Osteoblast (primary cell): ENCODE measurements around the gene PTPN9. TPM values are rescaled to one million over a fixed set of nuclear protein-coding genes. Genes with fewer than 3 reads are reported as not detected.
"Not testable (repeated sequence)": the region's sequence is repeated elsewhere in the genome, so short reads cannot be mapped to it uniquely, and the experiment has no call there.

ENCODE experiments used
- DNase-seq: peaks from one replicate; pipeline ENCODE4 v3.0.0; 2011; ENCODE audit warnings: low spot score, mixed read lengths; ENCODE audit not compliant: insufficient read length; ENCODE audit errors: missing footprints
- H2AFZ ChIP-seq: 2 replicates; pipeline ENCODE4 v1.6.0; 2011; ENCODE audit warnings: mild to moderate bottlenecking, low read length
- H3K27ac ChIP-seq: 2 replicates; pipeline ENCODE4 v1.5.1; 2011; ENCODE audit warnings: mild to moderate bottlenecking, low read depth, low read length, moderate library complexity
- H3K27me3 ChIP-seq: 2 replicates; pipeline ENCODE4 v1.6.0; 2012; ENCODE audit warnings: mild to moderate bottlenecking, control low read depth, inconsistent platforms, low read length, moderate library complexity; ENCODE audit not compliant: insufficient read depth
- H3K36me3 ChIP-seq: 2 replicates; pipeline ENCODE4 v1.5.1; 2011; ENCODE audit warnings: mild to moderate bottlenecking, low read length, control low read depth, moderate library complexity; ENCODE audit not compliant: insufficient read depth
- H3K4me1 ChIP-seq: 2 replicates; pipeline ENCODE4 v1.5.1; 2011; ENCODE audit warnings: mild to moderate bottlenecking, low read length, control low read depth, moderate library complexity; ENCODE audit not compliant: insufficient read depth
- H3K4me2 ChIP-seq: 2 replicates; pipeline ENCODE4 v1.6.0; 2011; ENCODE audit warnings: mild to moderate bottlenecking, low read length; ENCODE audit not compliant: insufficient read depth
- H3K4me3 ChIP-seq: fragments of 200-600 bp; sonication (generic); 3 replicates; pipeline ENCODE4 v1.5.1; 2012; ENCODE audit warnings: mild to moderate bottlenecking, low read length, inconsistent platforms; ENCODE audit not compliant: insufficient read depth
- H3K79me2 ChIP-seq: 2 replicates; pipeline ENCODE4 v1.6.0; 2012; ENCODE audit warnings: mild to moderate bottlenecking, low read length, control low read depth, inconsistent platforms; ENCODE audit not compliant: insufficient read depth
- H3K9me3 ChIP-seq: 2 replicates; pipeline ENCODE4 v1.5.1; 2011; ENCODE audit warnings: low read depth, low read length, control low read depth
- H4K20me1 ChIP-seq: 2 replicates; pipeline ENCODE4 v1.6.0; 2012; ENCODE audit warnings: mild to moderate bottlenecking, low read length, control low read depth; ENCODE audit not compliant: insufficient read depth
- total RNA-seq: library from RNA; depleted of rRNA; stranded (reverse); fragments of >200 nt; gene quantifications from 2 replicates; pipeline ENCODE4 v1.2.3, GENCODE V29; 2012
- TF ChIP-seq, protein P1 (sequence below): IDR thresholded peaks from 2 replicates; pipeline ENCODE4 v1.5.1; 2011; ENCODE audit warnings: mild to moderate bottlenecking, low read depth, low read length, moderate library complexity; ENCODE audit errors: extremely low read depth

Gene PTPN9
- total RNA-seq, 1 donor = 23.9 TPM

DNA sequence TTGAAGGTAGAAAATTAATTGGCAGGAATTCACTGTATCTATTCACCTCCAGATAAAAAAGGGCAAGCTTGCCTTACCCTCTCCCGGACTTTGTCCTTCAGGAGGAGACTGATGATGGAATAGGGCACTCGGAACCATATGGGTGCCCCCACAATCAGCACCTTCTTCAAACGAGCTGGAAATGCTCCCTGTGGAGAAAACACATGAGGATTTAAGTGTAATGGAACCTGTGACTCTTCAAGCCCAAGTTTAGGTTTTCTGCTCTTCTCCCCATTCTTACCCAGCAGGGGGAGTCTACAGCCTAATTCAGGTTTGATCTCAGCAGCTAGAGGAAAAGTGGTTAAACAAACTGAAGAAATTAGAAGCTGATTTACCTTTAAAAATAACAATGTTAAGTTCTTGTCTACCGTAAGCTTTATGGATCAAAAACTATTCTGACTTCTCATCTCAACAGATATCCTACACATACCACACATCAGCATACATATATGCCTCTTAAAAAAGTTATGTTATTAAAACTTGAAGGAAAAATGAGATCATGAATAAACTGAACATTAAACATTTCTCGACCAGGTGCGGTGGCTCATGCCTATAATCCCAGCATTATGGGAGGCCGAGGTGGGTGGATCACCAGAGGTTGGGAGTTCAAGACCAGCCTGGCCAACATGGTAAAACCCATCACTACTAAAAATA is 70.1 kb downstream of the PTPN9 start:
- Histone ChIP-seq H3K36me3 (peaks cover 36% of the 10 kb centered on the region), H3K27ac (no peak overlapping the region), H3K79me2 (no peaks in the 10 kb centered on the region), H3K4me2 (no peak overlapping the region), H3K4me1 (no peaks in the 10 kb centered on the region), H3K27me3 (no peaks in the 10 kb centered on the region), H4K20me1 (no peaks in the 10 kb centered on the region), H3K4me3 (no peak overlapping the region), H2AFZ (no peak overlapping the region), H3K9me3 (no peaks in the 10 kb centered on the region)
- TF ChIP-seq, protein P1, sequence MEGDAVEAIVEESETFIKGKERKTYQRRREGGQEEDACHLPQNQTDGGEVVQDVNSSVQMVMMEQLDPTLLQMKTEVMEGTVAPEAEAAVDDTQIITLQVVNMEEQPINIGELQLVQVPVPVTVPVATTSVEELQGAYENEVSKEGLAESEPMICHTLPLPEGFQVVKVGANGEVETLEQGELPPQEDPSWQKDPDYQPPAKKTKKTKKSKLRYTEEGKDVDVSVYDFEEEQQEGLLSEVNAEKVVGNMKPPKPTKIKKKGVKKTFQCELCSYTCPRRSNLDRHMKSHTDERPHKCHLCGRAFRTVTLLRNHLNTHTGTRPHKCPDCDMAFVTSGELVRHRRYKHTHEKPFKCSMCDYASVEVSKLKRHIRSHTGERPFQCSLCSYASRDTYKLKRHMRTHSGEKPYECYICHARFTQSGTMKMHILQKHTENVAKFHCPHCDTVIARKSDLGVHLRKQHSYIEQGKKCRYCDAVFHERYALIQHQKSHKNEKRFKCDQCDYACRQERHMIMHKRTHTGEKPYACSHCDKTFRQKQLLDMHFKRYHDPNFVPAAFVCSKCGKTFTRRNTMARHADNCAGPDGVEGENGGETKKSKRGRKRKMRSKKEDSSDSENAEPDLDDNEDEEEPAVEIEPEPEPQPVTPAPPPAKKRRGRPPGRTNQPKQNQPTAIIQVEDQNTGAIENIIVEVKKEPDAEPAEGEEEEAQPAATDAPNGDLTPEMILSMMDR = peak; percentile 67
- peak; percentile 54 for DNase-seq

DNA sequence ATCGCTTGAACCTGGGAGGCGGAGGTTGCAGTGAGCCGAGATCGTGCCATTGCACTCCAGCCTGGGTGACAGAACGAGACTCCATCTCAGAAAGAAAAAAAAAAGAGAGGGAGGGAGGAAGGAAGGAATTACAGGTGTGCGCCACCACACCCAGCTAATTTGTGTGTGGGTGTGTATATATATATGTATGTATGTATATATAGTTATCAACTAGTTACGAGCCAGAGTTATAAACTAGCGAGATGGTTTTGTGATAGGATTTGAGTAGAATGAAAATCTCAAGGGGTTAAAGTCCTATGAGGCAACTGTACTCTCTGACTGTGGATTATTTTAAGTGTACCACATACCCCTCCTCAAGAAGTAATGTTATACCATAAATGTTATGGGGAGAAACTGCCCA is 76.8 kb downstream of the PTPN9 start:
- Histone ChIP-seq H3K27ac (no peak overlapping the region), H3K4me2 (no peak overlapping the region), H3K4me1 (no peaks in the 10 kb centered on the region), H4K20me1 (no peaks in the 10 kb centered on the region), H3K27me3 (no peaks in the 10 kb centered on the region), H3K79me2 (no peaks in the 10 kb centered on the region), H3K4me3 (no peak overlapping the region), H3K9me3 (no peaks in the 10 kb centered on the region), H3K36me3 (peaks cover 25% of the 10 kb centered on the region), H2AFZ (no peak overlapping the region)
- DNase-seq = no peak
- TF ChIP-seq, protein P1 = no peak

DNA sequence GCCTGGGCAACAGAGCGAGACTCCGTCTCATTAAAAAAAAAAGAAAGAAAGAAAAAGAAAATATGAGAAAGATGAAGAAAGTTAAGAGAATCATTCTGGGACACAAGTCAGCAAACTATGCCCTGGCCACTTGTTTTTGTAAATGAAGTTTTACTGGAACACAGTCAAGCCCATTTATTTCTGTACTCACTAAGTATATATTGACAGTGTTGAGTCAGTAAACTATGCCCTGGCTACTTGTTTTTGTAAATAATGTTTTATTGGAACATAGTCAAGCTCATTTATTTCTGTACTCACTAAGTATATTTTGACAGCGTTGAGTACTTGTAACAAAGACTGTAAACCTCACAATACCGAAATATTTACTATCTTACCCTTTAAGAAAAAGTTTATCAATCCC is 85.4 kb downstream of the PTPN9 start:
- H3K36me3 ChIP-seq = peaks cover 13% of the 10 kb centered on the region
- TF ChIP-seq, protein P1 = no peak
- no peak overlapping the region for H2AFZ ChIP-seq
- H4K20me1 ChIP-seq = no peaks in the 10 kb centered on the region
- no peak overlapping the region for H3K4me2 ChIP-seq
- H3K27me3 ChIP-seq = no peaks in the 10 kb centered on the region
- no peak overlapping the region for H3K4me3 ChIP-seq
- H3K27ac ChIP-seq = no peak overlapping the region
- H3K9me3 ChIP-seq = no peaks in the 10 kb centered on the region
- no peak for DNase-seq
- no peaks in the 10 kb centered on the region for H3K79me2 ChIP-seq
- no peaks in the 10 kb centered on the region for H3K4me1 ChIP-seq

DNA sequence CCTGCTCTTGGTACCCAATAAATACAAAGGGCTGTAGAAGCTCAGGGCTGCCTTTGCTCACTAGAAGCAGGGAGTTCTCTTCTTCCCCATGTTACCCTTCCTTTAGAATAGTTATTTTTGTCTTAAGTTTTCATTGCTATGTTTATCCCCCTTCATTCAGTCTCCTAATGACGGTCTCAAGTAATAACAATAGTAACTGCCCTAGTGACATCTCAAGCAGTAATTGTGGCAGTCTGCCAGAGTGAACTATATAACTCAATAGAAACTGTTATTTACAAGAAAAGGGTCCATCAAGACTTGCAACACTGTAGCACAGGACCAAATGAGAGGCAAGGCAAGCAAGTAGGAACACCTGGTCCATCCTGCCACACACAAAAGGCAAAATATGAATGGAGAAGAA is 95.2 kb downstream of the PTPN9 start:
- H3K9me3 ChIP-seq = no peaks in the 10 kb centered on the region
- H3K27me3 ChIP-seq = no peaks in the 10 kb centered on the region
- H3K4me2 ChIP-seq = no peak overlapping the region
- H3K36me3 ChIP-seq = peaks cover 28% of the 10 kb centered on the region
- no peak overlapping the region for H2AFZ ChIP-seq
- no peaks in the 10 kb centered on the region for H3K79me2 ChIP-seq
- no peak overlapping the region for H3K4me3 ChIP-seq
- H3K27ac ChIP-seq = no peak overlapping the region
- no peaks in the 10 kb centered on the region for H3K4me1 ChIP-seq
- no peaks in the 10 kb centered on the region for H4K20me1 ChIP-seq
- TF ChIP-seq, protein P1 = no peak
- no peak for DNase-seq

DNA sequence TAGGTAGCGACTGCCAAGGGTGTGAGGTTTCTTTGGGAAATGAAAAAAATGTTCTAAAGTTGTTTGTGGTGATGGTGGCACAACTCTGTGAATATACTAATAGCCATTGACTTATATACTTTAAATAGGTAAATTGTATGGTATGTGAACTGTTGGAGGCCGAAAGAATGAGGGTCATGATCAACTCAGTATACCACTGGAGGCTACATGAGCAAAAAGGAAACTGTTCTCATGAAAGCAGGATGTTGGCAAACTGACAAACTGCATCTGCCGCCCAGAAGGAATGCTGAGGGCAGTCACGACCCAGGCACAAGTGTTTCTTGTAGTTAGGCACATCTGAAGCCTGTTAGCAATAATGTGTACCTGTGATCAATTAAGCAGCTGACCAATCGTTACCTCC is 95.6 kb downstream of the PTPN9 start:
- not testable (repeated sequence) for H4K20me1 ChIP-seq, H3K4me3 ChIP-seq, H3K4me1 ChIP-seq, H3K4me2 ChIP-seq, H3K27me3 ChIP-seq, H3K79me2 ChIP-seq, H3K27ac ChIP-seq, H3K9me3 ChIP-seq, H2AFZ ChIP-seq, DNase-seq
- H3K36me3 ChIP-seq = peaks cover 29% of the 10 kb centered on the region
